GM18508 (cell line): ENCODE results near the gene ERCC6L.

Source experiments
- ATAC-seq: cut with Tn5 transposase; IDR thresholded peaks from one replicate; pipeline ENCODE4 v1.9.1; 2021; ENCODE audit warnings: moderate number of reproducible peaks; ENCODE audit not compliant: insufficient read depth, unreplicated experiment

Gene ERCC6L

DNA sequence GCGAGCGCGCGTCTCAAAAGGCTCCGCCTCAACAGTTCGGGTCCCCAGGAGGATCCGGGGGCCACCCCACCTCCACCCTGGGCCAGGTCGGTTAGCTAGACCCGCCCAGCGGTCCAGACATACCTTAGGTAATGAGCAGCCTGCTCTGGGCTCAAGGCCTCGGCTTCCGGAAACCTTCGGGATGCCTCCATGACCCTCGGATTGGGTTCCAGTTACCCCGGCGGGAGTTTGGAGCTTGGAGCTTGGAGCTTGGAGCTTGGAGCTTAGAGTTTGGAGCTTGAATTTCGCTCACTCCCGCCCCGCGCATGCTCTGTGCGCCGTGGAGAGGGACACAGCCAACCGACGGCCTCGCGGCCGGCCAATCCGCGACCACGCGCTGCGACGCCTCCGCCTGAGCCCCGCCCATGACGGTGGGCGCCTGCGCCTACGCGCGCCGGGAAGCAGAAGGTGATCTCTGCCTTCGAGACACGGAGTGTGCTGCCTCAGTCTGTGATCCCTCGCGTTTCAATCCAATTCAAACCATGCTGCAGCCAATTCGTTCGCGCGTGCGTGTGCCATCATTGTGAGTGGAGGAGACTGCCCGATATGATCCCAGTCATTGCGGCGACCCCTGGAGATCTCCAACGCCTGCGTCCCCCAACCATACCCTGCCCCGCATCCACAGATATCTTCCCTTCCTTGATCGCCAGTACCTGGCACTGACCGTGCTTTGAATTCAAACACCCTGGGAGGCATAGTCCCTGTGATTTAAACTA, at the start of gene ERCC6L:
Gene ERCC6L (minus strand): TSS at position 307 of the 755 bp plus-strand sequence. CDS start 116 bp downstream, at position 191.
- peak; percentile 86 for ATAC-seq

GRCh38 chrX:72282302-72282701, 43.5 kb upstream of the ERCC6L start:
- no peak for ATAC-seq

DNA sequence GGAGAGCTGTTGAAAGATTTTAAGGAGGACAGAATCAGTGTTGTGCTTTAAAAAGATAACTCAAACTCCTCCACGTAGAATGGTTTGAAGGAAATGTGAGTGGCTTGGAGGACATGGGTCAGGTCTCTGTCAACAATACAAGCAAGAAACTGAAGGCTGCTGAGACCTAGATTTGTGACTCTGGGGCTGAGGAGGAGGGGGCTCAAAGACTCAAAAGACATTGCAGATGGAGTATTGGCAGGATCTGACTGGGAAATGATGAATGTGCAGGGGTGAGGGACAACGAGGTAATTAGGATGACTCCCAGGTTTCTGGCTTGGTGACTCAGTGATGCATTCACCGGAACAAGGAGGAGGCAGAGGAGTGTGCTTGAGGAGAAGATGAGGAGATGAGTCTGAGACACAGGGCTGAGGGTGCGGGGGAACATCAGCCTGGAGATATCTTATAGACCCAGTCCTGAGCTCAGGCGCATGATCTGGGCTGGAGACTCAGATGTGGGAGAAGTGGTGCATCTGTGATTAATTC, 41.6 kb upstream of the ERCC6L start:
- no peak for ATAC-seq

DNA sequence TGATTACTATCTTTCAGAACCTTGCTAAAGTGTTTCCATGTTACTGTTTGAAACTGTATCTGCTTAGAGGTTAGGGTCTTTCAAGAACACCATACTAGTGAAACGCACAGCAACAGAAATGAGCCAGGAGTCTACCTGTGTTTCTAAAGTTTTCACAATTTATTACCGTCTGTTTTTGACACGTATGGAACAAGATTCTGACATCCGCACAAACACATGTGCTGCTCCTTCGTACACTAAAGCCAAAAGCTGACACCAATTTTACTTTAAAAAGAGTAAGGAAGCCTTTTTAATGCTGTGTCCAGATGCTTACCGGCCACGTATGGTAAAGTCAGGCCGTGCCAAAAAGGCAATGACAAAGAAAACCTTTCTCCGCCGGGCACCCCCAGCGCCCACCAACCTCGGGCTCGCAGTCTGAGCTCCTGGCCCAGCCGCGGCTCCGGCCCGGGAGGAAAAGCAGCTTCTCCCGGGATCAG, 37.7 kb upstream of the ERCC6L start:
- no peak for ATAC-seq

DNA sequence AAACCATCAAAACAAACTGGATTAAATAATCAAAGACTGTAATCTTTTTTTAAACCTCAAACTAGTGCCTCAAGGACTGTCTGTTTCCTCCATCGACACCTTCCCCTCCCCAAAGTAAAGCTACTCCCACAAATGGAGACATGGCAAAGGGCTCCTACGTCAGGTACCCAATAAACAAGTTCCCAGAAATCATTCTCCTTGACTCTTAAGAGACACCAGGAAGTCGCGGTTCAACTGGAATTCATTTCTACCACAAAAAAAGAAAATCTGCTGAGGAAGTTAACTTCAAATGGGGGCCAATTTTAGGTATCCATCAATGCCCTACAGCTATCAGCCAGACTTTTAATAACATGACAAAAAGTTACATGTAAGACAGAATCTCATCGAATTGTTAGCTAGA, 35.7 kb upstream of the ERCC6L start:
- ATAC-seq, result no peak

- no peak for ATAC-seq
Observed at GRCh38 chrX:72273718-72274117, 34.9 kb upstream of the ERCC6L start.

GRCh38 chrX:72272868-72273267, 34.0 kb upstream of the ERCC6L start:
- ATAC-seq, result no peak

- no peak for ATAC-seq
Observed at GRCh38 chrX:72271812-72272211, 33.0 kb upstream of the ERCC6L start.

DNA sequence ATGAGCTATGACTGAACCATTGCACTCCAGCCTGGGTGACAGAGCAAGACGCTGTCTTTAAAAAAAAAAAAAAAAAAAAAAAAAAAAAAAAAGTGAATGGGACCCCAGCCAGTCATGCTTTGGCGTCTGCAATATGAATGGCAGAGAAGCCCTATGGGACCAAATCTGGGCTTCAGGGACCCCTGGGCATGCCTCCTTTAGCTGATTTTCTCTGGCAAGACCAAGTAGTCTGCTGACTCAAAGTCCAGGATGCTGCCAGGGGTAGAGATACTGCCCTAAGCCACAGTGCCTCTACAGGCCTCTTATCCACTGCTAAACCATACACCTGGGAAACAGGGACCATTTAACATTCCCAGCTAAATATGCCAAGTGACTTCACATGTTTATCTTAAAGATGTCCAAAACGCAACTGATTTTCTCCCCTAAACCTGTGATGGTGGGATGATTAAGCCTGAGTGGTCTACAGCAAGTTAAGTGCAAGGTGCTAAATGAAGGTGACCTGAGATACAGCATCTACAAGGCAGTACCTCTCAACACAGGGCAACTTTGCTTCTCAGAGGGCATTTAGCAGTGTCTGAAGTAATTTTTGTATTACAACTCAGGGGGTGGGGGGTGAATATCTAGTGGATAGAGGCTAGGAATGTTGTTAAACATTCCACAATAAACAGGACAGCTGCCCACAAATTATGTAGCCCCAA, 32.4 kb upstream of the ERCC6L start:
- ATAC-seq, result no peak

GRCh38 chrX:72270316-72270866, 31.6 kb upstream of the ERCC6L start:
- no peak for ATAC-seq

DNA sequence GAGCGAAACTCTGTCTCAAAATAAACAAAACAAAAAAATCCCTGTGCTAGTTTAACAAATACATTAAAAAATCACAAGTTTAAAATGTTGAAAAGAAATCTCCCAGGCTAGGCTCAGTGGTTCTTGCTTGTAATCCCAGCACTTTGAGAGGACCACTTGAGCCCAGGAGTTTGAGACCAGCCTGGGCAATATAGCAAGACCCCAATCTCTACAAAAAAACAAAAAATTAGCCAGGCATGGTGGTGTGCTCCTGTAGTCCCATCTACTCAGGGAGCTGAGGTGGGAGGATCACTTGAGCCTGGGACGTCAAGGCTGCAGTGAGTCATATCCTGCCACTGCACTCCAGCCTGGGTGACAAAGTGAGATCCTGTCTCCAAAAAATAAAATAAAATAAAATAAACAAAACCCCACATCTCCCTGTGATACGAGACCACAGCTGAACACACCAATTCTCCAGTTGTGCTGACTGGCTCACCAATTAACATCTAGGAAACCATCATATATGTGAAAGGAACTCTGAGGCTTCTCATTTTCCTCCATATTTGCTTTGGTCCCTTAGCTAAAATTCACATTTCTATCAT, 30.9 kb upstream of the ERCC6L start:
- ATAC-seq, result no peak

DNA sequence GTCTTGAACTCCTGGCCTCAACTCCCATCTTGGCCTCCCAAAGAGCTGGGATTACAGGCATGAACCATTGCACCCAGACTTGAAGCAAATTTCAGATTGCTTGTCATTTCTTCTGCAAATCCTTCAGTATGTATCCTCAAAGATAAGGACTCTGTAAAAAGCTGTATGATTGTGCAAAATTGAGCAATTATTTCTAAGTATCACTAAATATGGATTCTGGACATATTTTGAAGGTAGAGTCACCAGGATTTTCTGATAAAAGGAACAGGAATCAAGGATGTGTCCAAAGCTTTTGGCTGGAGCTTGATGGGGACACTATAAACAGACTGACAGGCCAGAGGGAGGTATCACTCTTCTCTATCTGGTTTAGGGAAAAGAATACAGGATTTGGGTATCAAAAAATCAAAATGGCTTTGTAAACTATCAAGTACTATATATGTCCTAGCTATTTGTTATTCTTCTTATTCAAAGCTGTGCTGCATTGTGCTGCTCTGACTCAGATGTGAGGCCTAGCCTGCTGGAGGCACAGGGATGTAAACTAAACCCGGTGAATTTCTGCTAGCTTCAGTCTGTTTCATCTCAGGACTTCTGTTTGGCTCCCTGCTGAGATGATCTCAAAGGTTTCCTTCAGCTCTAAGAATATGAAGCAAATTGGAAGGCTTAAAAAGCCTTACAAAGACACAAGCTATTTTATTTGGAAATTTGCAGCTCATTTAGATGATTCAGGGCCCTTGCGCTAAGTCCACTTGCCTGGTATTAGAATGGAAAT, 30.0 kb upstream of the ERCC6L start:
- no peak for ATAC-seq

DNA sequence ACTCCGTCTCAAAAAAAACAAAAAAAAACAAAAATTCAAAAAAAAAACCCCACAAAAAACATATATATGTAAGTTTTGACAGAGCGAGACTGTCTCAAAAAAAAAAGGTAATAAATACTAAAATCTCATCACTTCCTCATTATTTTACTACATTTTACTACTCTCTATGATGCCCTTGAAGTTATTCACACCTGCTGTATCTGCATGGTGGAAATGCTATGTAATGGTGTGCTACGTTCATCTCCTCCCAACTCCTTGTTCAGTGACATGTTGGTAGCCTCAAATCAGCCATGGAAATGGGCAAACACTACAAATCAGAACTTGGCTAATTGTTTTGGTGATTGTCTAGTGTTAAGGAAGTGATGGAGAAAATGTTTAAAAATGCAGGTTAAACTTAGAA, 26.4 kb upstream of the ERCC6L start:
- no peak for ATAC-seq

- ATAC-seq, result no peak
Observed at GRCh38 chrX:72262077-72262476, 23.2 kb upstream of the ERCC6L start.

DNA sequence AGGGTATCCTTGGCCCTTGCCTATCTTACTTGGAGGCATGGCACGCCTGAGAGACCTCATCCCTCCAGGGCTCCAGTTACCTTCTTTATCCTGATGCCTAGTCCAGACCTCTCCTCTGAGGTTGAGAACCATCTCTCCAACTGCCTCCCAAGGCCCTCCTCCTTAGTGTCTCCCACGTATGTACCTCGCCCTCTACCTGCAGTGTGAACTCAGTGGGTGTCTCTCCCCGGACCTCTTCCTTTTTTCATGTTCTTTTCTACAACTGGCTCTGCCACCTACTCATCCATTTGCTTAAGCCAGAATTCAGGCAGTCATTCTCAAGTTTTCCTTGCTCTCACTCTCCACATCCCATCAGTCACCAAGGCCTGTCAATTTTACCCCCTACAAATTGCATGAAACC, 21.6 kb upstream of the ERCC6L start:
- ATAC-seq, result no peak

DNA sequence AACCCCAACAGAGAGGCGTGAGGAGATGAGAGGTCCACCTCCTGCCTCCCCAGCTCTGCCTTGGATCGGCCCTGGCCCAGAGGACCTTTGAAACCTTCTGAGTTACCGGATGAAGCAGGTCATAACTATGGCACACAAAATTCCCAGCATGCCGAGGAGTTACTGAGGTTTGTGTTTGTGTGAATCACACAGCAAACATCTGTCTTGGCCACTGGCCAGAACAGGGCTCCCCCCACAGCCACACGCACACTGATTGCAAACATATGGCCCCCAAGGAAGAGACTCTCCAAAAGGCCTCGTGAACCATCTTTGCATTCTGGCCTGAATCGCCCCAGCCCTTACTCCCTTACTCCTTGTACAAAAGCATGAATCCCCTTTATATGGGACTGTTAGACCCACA, 19.3 kb upstream of the ERCC6L start:
- ATAC-seq, result no peak

GRCh38 chrX:72255864-72256263, 17.0 kb upstream of the ERCC6L start:
- ATAC-seq, result no peak

GRCh38 chrX:72255445-72255844, 16.6 kb upstream of the ERCC6L start:
- no peak for ATAC-seq

GRCh38 chrX:72254816-72255215, 16.0 kb upstream of the ERCC6L start:
- no peak for ATAC-seq

- ATAC-seq, result no peak
Observed at GRCh38 chrX:72253686-72254085, 14.9 kb upstream of the ERCC6L start.
